Spleen (tissue), 11 donors: ENCODE data around the gene S1PR2. TPM values are rescaled to one million over a fixed set of nuclear protein-coding genes. Genes with fewer than 3 reads are reported as not detected.

Experiments
- DNase-seq: peaks from one replicate; pipeline ENCODE4 v3.0.0-alpha.2; 2020
- H3K27ac ChIP-seq, 8 donors: fragments of 200-600 bp; sonication (generic) in 7 of 8; 1 replicate in 4 of 8; 2 replicates in 4 of 8; pipeline versions ENCODE4 v1.5.0 to v1.8.0; 2016 to 2021; ENCODE audit warnings: inconsistent platforms in 4 of 8, mild to moderate bottlenecking in 4 of 8, moderate library complexity in 1 of 8
- H3K27me3 ChIP-seq, 7 donors: fragments of 200-600 bp; sonication (generic) in 6 of 7; replicated peaks in 1 of 7; 1 replicate in 4 of 7; 2 replicates in 3 of 7; pipeline versions ENCODE4 v1.5.0 to v1.8.0; 2016 to 2021; ENCODE audit warnings: inconsistent platforms in 3 of 7, mild to moderate bottlenecking in 1 of 7
- H3K36me3 ChIP-seq, 6 donors: fragments of 200-600 bp; sonication (generic) in 5 of 6; 1 replicate in 4 of 6; 2 replicates in 2 of 6; pipeline versions ENCODE4 v1.5.0 to v1.8.0; 2016 to 2021; ENCODE audit warnings: inconsistent platforms in 2 of 6
- H3K4me1 ChIP-seq, 6 donors: fragments of 200-600 bp; sonication (generic) in 5 of 6; 1 replicate in 3 of 6; 2 replicates in 3 of 6; pipeline versions ENCODE4 v1.5.0 to v1.8.0; 2016 to 2021; ENCODE audit warnings: inconsistent platforms in 3 of 6
- H3K4me3 ChIP-seq, 8 donors: fragments of 200-600 bp; sonication (generic) in 7 of 8; 1 replicate in 4 of 8; 2 replicates in 4 of 8; pipeline versions ENCODE4 v1.5.0 to v1.8.0; 2016 to 2021; ENCODE audit warnings: inconsistent platforms in 4 of 8, mild to moderate bottlenecking in 4 of 8, moderate library complexity in 2 of 8
- H3K9me3 ChIP-seq, 8 donors: fragments of 200-600 bp; sonication (generic) in 7 of 8; 1 replicate in 4 of 8; 2 replicates in 4 of 8; pipeline versions ENCODE4 v1.5.0 to v1.8.0; 2016 to 2021; ENCODE audit warnings: inconsistent platforms in 4 of 8
- CTCF ChIP-seq, 11 experiments: fragments of 200-600 bp in 7 of 11; fragments of 450-650 bp in 4 of 11; sonication (generic) in 4 of 11; IDR thresholded peaks in 8 of 11; conservative IDR thresholded peaks in 3 of 11; 1 replicate in 7 of 11; 2 replicates in 4 of 11; pipeline versions ENCODE4 v1.4.0 to v1.8.0; 2016 to 2021; ENCODE audit warnings: antibody characterized with exemption in 11 of 11, inconsistent platforms in 4 of 11, mild to moderate bottlenecking in 1 of 11
- POLR2A ChIP-seq, 3 donors: fragments of 450-650 bp; IDR thresholded peaks; one replicate each; pipeline ENCODE4 v1.5.1; 2017; ENCODE audit warnings: antibody characterized with exemption in 3 of 3, mild to moderate bottlenecking in 1 of 3
- POLR2AphosphoS5 ChIP-seq, 3 donors: sonication (generic); formaldehyde crosslinking; IDR thresholded peaks; one replicate each; pipeline ENCODE4 v1.5.1; 2017; ENCODE audit warnings: antibody characterized with exemption in 3 of 3
- WGBS, 5 donors: extraction: QIAGEN DNeasy Blood & Tissue Kit in 3 of 5; methylation state at CpG; one replicate each; pipeline versions ENCODE4 v1.1.5 to v1.1.7; 2013 to 2018; 5-methylcytosine and 5-hydroxymethylcytosine counted together
- intact Hi-C: fragments of 100-400 bp; cut with DNase I; formaldehyde crosslinking; loops from one replicate; pipeline ENCODE4 v1.15.0; 2023; ENCODE audit warnings: low total_unique reads
- polyA plus RNA-seq, 3 donors: library from polyadenylated mRNA; stranded (reverse); fragments of 200-250 nt; gene quantifications; one replicate each; pipeline ENCODE4 v1.2.1, GENCODE V29; 2013
- total RNA-seq, 7 donors: library from RNA; depleted of rRNA in 3 of 7; stranded (reverse); fragments of >200 nt in 3 of 7; fragmentation: NEBNext Ultra II Directional in 4 of 7; extraction: Animal tissue kit (Norgen Biotek cat#: 25700) in 4 of 7; gene quantifications; one replicate each; pipeline versions ENCODE4 v1.1.0 to v1.2.1, GENCODE V29; 2016 to 2021
- donor health status: healthy with polysubstance abuse.
- donor health status: DM: no; HTN: no; CAD: no; lungs with moderate emphysema.
- donor health status: DM: no; HTN: no; CAD: no.
- donor health status: Bipolar disorder and iron deficiency.
- donor health status: healthy.
- donor health status: DM: no; HTN: no; CAD: no.
- donor health status: DM: yes; HTN: yes; CAD: no.

Gene S1PR2
- total and polyA plus RNA-seq, 10 donors: 1.4 to 6.1 (median 3.5) TPM

GRCh38 chr19:10274589-10274988 lies 43.5 kb upstream of the S1PR2 start:
- no peaks in the 10 kb centered on the region for H3K9me3 ChIP-seq
- peak overlapping the region in 3 of 8 donors; percentile 67 to 73 (median 71) for H3K4me3 ChIP-seq
- no peaks in the 10 kb centered on the region for H3K27me3 ChIP-seq
- no peak for TF ChIP-seq POLR2A (IDR thresholded peaks at IDR 0.05)
- 85 to 92% (median 88%) methylated on average over 10 of the region's 10 CpGs for WGBS, 5 donors
- intact Hi-C loops: loop anchor here (10.0 kb wide), 1 partner anchor 60 kb away; the partner anchor contains the start of genes ICAM3 and RAVER1
- H3K36me3 ChIP-seq: peaks cover 0 to 71% (median 49%) of the 10 kb centered on the region in 6 donors
- peaks cover 21 to 100% (median 85%) of the 10 kb centered on the region in 6 donors for H3K4me1 ChIP-seq
- DNase-seq: no peak
- peak overlapping the region in 5 of 8 donors; percentile 48 to 99 (median 98) for H3K27ac ChIP-seq

GRCh38 chr19:10271543-10272086 lies 40.5 kb upstream of the S1PR2 start:
- Histone ChIP-seq H3K4me1 (peaks cover 11 to 100% (median 70%) of the 10 kb centered on the region in 6 donors), H3K4me3 (peak overlapping the region; percentile 57 to 75 (median 67)), H3K36me3 (peaks cover 0 to 41% (median 21%) of the 10 kb centered on the region in 6 donors), H3K27me3 (no peaks in the 10 kb centered on the region), H3K9me3 (no peaks in the 10 kb centered on the region), H3K27ac (peak overlapping the region; percentile 78 to 99 (median 98))
- DNase-seq: no peak
- intact Hi-C loops: loop anchor here (10.0 kb wide), 1 partner anchor 63 kb away; the partner anchor contains the start of genes ICAM3 and RAVER1
- no peak for TF ChIP-seq CTCF (IDR thresholded peaks at IDR 0.05 in 8 of 11, conservative IDR thresholded peaks at IDR 0.05 in 3 of 11)
- no peak for TF ChIP-seq POLR2AphosphoS5 (IDR thresholded peaks at IDR 0.05)
- TF ChIP-seq POLR2A (IDR thresholded peaks at IDR 0.05): no peak
- 9 to 21% (median 13%) methylated on average over 12 of the region's 12 CpGs for WGBS, 5 donors

GRCh38 chr19:10270616-10271394 lies 39.7 kb upstream of the S1PR2 start, which contains the start of gene ICAM1:
TSS of gene ICAM1 (plus strand) at chr19:10271120. CDS start at chr19:10271160, 40 bp downstream.
- Histone ChIP-seq H3K4me1 (peaks cover 7 to 96% (median 64%) of the 10 kb centered on the region in 6 donors), H3K4me3 (peak within 1 kb of the TSS; percentile 57 to 75 (median 67)), H3K27ac (peak within 1 kb of the TSS; percentile 78 to 99 (median 98)), H3K36me3 (peaks cover 0 to 33% (median 15%) of the 10 kb centered on the region in 6 donors), H3K9me3 (no peaks in the 10 kb centered on the region), H3K27me3 (no peaks in the 10 kb centered on the region)
- TF ChIP-seq CTCF (IDR thresholded peaks at IDR 0.05 in 8 of 11, conservative IDR thresholded peaks at IDR 0.05 in 3 of 11) (peak in 8 of 11 experiments; percentile 25 to 63 (median 36)), POLR2A (IDR thresholded peaks at IDR 0.05) (peak; percentile 41 to 94 (median 76)), POLR2AphosphoS5 (IDR thresholded peaks at IDR 0.05) (peak; percentile 95 to 98 (median 97))
- 0 to 1% (median 1%) methylated on average over 38 to 51 of the region's 51 CpGs for WGBS, 5 donors
- intact Hi-C loops: loop anchor here (10.0 kb wide), 1 partner anchor 64 kb away; the partner anchor contains the start of genes ICAM3 and RAVER1
- peak; percentile 96 for DNase-seq

- peak; percentile 98 for DNase-seq
- Histone ChIP-seq H3K4me1 (peaks cover 7 to 96% (median 62%) of the 10 kb centered on the region in 6 donors), H3K4me3 (peak overlapping the region; percentile 57 to 75 (median 67)), H3K36me3 (peaks cover 0 to 27% (median 10%) of the 10 kb centered on the region in 6 donors), H3K27ac (peak overlapping the region; percentile 78 to 99 (median 98)), H3K9me3 (no peaks in the 10 kb centered on the region), H3K27me3 (no peaks in the 10 kb centered on the region)
- TF ChIP-seq POLR2A (IDR thresholded peaks at IDR 0.05): no peak
- TF ChIP-seq POLR2AphosphoS5 (IDR thresholded peaks at IDR 0.05): peak; percentile 10 to 75 (median 69)
- no peak for TF ChIP-seq CTCF (IDR thresholded peaks at IDR 0.05 in 8 of 11, conservative IDR thresholded peaks at IDR 0.05 in 3 of 11)
- intact Hi-C loops: loop anchor here (10.0 kb wide), 1 partner anchor 65 kb away; the partner anchor contains the start of genes ICAM3 and RAVER1
- WGBS, 5 donors: 0 to 2% (median 1%) methylated on average over 25 to 37 of the region's 37 CpGs
Measured at GRCh38 chr19:10270180-10270615, 39.1 kb upstream of the S1PR2 start.
